ENCODE measurements around the gene BSPRY.

The BSPRY gene

DNA sequence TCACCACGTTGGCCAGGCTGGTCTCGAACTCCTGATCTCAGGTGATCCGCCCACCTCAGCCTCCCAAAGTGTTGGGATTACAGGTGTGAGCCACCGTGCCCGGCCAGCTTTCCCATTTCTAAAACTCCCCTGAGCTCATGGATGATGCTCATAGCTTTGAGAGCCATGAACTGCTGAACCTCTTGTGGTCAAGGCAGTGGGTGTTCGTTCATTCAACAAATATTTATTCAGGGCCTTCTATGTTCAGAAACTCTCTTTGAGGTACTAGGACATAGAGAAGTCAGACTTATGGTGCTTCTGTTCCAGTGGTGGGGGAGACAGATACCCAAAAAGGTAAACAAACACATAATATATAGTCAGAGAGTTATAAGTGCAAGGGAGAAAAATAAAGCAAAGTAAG lies 2.7 kb downstream of the BSPRY start:
- Histone ChIP-seq H3K4me1 (ENCODE audit: insufficient read depth, poor library complexity, severe bottlenecking) (no peaks in the 10 kb centered on the region), H3K27me3 (ENCODE audit: insufficient read depth, poor library complexity, severe bottlenecking) (peaks cover 22% of the 10 kb centered on the region), H3K27ac (ENCODE audit: poor library complexity, severe bottlenecking) (no peak overlapping the region), H3K4me3 (ENCODE audit: severe bottlenecking) (no peak overlapping the region), H3K36me3 (ENCODE audit: low read depth) (no peaks in the 10 kb centered on the region), H3K9me3 (ENCODE audit: severe bottlenecking) (no peaks in the 10 kb centered on the region)
- ATAC-seq (ENCODE audit: low read depth) (no peak), DNase-seq (ENCODE audit: low spot score) (no peak)
- TF ChIP-seq, protein P1, sequence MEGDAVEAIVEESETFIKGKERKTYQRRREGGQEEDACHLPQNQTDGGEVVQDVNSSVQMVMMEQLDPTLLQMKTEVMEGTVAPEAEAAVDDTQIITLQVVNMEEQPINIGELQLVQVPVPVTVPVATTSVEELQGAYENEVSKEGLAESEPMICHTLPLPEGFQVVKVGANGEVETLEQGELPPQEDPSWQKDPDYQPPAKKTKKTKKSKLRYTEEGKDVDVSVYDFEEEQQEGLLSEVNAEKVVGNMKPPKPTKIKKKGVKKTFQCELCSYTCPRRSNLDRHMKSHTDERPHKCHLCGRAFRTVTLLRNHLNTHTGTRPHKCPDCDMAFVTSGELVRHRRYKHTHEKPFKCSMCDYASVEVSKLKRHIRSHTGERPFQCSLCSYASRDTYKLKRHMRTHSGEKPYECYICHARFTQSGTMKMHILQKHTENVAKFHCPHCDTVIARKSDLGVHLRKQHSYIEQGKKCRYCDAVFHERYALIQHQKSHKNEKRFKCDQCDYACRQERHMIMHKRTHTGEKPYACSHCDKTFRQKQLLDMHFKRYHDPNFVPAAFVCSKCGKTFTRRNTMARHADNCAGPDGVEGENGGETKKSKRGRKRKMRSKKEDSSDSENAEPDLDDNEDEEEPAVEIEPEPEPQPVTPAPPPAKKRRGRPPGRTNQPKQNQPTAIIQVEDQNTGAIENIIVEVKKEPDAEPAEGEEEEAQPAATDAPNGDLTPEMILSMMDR (IDR thresholded peaks at IDR 0.05; ENCODE audit: poor library complexity, severe bottlenecking), result no peak

DNA sequence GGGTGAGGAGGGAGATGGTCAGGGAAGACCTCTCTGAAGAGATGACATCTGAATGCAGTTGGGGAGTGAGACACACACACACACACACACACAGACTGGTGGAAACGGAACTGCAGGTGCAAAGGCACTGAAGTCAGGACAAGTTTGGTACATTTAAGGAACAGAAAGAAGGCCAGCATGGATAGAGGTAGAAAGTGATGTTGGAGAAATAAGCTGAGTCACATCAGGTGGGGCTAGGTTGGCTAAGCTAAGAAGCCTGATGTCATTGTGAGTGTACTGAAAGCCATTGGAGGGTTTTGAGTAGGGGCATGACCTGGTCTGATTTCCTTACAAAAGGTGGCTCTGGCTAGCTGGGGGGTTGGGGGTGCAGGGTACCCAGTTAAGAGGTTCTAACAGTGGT lies 3.1 kb downstream of the BSPRY start:
- no peak overlapping the region for H3K27ac ChIP-seq (ENCODE audit: poor library complexity, severe bottlenecking)
- TF ChIP-seq, protein P1 (IDR thresholded peaks at IDR 0.05; ENCODE audit: poor library complexity, severe bottlenecking), result no peak
- no peaks in the 10 kb centered on the region for H3K9me3 ChIP-seq (ENCODE audit: severe bottlenecking)
- H3K36me3 ChIP-seq (ENCODE audit: low read depth), result no peaks in the 10 kb centered on the region
- ATAC-seq (ENCODE audit: low read depth) (peak; percentile 39; the same call in 1 of the 3 replicates), DNase-seq (ENCODE audit: low spot score) (no peak)
- peaks cover 22% of the 10 kb centered on the region for H3K27me3 ChIP-seq (ENCODE audit: insufficient read depth, poor library complexity, severe bottlenecking)
- no peak overlapping the region for H3K4me3 ChIP-seq (ENCODE audit: severe bottlenecking)
- no peaks in the 10 kb centered on the region for H3K4me1 ChIP-seq (ENCODE audit: insufficient read depth, poor library complexity, severe bottlenecking)

DNA sequence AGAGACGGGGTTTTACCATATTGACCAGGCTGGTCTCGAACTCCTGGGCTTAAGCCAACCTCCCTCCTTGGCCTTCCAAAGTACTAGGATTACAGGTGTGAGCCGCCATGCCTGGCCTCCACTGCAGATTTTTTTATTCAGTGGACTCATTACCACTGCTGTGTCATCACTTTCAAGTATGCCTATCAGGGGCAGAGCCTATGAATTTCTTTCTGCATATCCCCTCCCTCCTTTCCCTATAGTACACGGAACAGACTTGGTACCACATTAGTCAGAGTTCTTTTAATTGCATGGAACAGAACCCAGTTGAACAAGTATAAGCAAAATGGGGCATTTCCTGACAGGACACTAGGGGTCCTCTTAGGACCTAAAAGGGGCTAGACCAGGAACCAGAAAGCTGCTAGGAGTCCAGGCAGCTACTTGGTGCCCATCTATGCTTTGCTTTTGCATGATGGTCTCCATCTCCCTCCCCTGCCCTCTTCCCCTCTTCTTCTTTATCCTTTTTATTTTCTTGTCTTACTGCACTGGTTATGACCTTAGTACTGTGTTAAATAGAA lies 5.8 kb downstream of the BSPRY start:
- Histone ChIP-seq H3K4me1 (ENCODE audit: insufficient read depth, poor library complexity, severe bottlenecking) (no peaks in the 10 kb centered on the region), H3K27ac (ENCODE audit: poor library complexity, severe bottlenecking) (no peak overlapping the region), H3K36me3 (ENCODE audit: low read depth) (no peaks in the 10 kb centered on the region), H3K9me3 (ENCODE audit: severe bottlenecking) (no peaks in the 10 kb centered on the region), H3K27me3 (ENCODE audit: insufficient read depth, poor library complexity, severe bottlenecking) (peaks cover 13% of the 10 kb centered on the region), H3K4me3 (ENCODE audit: severe bottlenecking) (no peak overlapping the region)
- no peak for DNase-seq (ENCODE audit: low spot score)
- TF ChIP-seq, protein P1 (IDR thresholded peaks at IDR 0.05; ENCODE audit: poor library complexity, severe bottlenecking), result no peak
- ATAC-seq (ENCODE audit: low read depth), result no peak

DNA sequence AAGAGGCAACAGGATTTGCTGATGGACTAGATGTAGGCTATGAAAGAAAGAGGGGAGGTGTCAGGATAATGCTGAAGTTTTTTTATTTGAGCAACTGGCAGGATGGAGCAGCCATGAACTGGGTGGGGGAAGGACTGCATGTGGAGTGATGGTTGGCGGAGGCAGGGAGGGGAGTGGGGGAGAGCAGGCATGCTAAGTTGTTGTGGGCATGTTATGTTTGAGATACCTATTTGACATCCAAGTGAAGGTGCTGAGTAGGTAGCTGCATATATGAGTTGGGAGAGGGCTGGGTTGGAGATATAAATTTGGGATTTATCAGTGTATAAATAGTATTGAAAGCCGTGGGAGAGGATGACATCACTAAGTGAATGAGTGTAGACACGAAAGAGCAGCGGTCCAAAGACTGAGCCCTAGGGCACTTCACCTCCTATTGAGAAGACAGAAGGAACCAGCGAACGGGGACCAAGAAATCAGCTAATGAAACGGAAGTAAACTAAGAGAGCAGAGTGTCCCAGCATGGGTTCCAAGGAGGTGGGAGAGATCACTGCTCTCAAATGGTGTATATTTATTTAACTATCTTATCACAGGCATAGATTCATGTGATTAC lies 7.4 kb downstream of the BSPRY start:
- no peak overlapping the region for H3K27ac ChIP-seq (ENCODE audit: poor library complexity, severe bottlenecking)
- no peak overlapping the region for H3K4me3 ChIP-seq (ENCODE audit: severe bottlenecking)
- no peaks in the 10 kb centered on the region for H3K9me3 ChIP-seq (ENCODE audit: severe bottlenecking)
- no peak for ATAC-seq (ENCODE audit: low read depth)
- no peaks in the 10 kb centered on the region for H3K36me3 ChIP-seq (ENCODE audit: low read depth)
- no peaks in the 10 kb centered on the region for H3K4me1 ChIP-seq (ENCODE audit: insufficient read depth, poor library complexity, severe bottlenecking)
- DNase-seq (ENCODE audit: low spot score), result no peak
- TF ChIP-seq, protein P1 (IDR thresholded peaks at IDR 0.05; ENCODE audit: poor library complexity, severe bottlenecking), result no peak
- H3K27me3 ChIP-seq (ENCODE audit: insufficient read depth, poor library complexity, severe bottlenecking), result no peaks in the 10 kb centered on the region

DNA sequence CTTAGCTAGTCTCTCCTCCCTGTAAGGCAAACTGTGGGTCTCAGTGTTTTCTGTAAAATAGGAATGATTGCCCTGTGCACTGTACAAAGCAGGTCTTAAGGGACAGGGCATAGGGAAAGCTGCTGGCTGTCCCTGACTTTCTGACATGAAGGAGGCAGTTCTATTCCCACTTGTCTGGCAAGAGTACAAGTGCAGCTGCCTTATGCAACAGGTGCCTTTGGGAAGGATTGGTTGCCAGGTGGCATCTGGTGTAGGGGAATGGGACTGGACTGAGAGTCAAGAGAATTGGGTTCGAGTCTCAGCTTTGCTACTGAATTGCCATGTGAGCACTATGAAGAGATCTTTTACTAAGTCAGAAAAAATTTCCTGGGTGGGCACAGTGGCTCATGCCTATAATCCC lies 10.0 kb downstream of the BSPRY start:
- H3K4me3 ChIP-seq (ENCODE audit: severe bottlenecking), result no peak overlapping the region
- TF ChIP-seq, protein P1 (IDR thresholded peaks at IDR 0.05; ENCODE audit: poor library complexity, severe bottlenecking), result no peak
- ATAC-seq (ENCODE audit: low read depth) (no peak), DNase-seq (ENCODE audit: low spot score) (no peak)
- H3K4me1 ChIP-seq (ENCODE audit: insufficient read depth, poor library complexity, severe bottlenecking), result no peaks in the 10 kb centered on the region
- H3K27ac ChIP-seq (ENCODE audit: poor library complexity, severe bottlenecking), result no peak overlapping the region
- H3K27me3 ChIP-seq (ENCODE audit: insufficient read depth, poor library complexity, severe bottlenecking), result no peaks in the 10 kb centered on the region
- H3K9me3 ChIP-seq (ENCODE audit: severe bottlenecking), result no peaks in the 10 kb centered on the region
- no peaks in the 10 kb centered on the region for H3K36me3 ChIP-seq (ENCODE audit: low read depth)

Measured in RWPE2 (cell line).